GM23248 (cell line): ENCODE results near the gene MAP3K10.

Source experiments
- EZH2 ChIP-seq: fragments of 200-600 bp; sonication (generic); IDR thresholded peaks from 2 replicates; pipeline ENCODE4 v1.6.1; 2018; ENCODE audit warnings: antibody characterized with exemption, mild to moderate bottlenecking; ENCODE audit not compliant: insufficient read depth, poor library complexity, severe bottlenecking
- EZH2phosphoT487 ChIP-seq: fragments of 200-600 bp; sonication (generic); IDR thresholded peaks from 2 replicates; pipeline ENCODE4 v1.6.1; 2018; ENCODE audit warnings: antibody characterized with exemption, moderate library complexity, mild to moderate bottlenecking, low read depth; ENCODE audit not compliant: insufficient read depth

- TF ChIP-seq EZH2 (no peak), EZH2phosphoT487 (no peak)
Observed at GRCh38 chr19:40241809-40242384, 50.7 kb downstream of the MAP3K10 start.
